ENCODE data around the gene RASSF3. TPM values are rescaled to one million over a fixed set of nuclear protein-coding genes. Genes with fewer than 3 reads are reported as not detected.

The RASSF3 gene
- total RNA-seq, 1 experiment from 2014 or later, result 13.4 TPM

- Histone ChIP-seq H3K4me1 (ENCODE audit: insufficient read depth, low read length) (no peaks in the 10 kb centered on the region), H3F3A (ENCODE audit: low read length, unreplicated experiment) (no peaks in the 10 kb centered on the region), H3K4me3 (ENCODE audit: low read length) (no peak overlapping the region), H4K20me1 (ENCODE audit: low read length) (no peaks in the 10 kb centered on the region), H3K9ac (ENCODE audit: low read length) (no peak overlapping the region), H3K9me2 (replicated peaks; ENCODE audit: low read length) (no peaks in the 10 kb centered on the region), H3K27ac (ENCODE audit: low read length) (no peak overlapping the region), H3K27me3 (ENCODE audit: low read length) (no peaks in the 10 kb centered on the region), H3K9me3 (ENCODE audit: low read length) (no peaks in the 10 kb centered on the region), H3K36me3 (ENCODE audit: low read depth, low read length) (0 out of 2 replicates have a peak, but pooled peaks cover 5% of the 10 kb centered on the region), H2AFZ (ENCODE audit: low read length) (no peak overlapping the region), H3K4me2 (ENCODE audit: low read length) (no peak overlapping the region), H3K79me2 (ENCODE audit: low read length) (no peaks in the 10 kb centered on the region)
- CTCF ChIA-PET, result no interaction called here
- TF ChIP-seq CTCF (conservative IDR thresholded peaks at IDR 0.05; ENCODE audit: low read depth, low read length), result no peak
- TF ChIP-seq EZH2phosphoT487 (IDR thresholded peaks at IDR 0.05; ENCODE audit: borderline replicate concordance, low read length), result no peak
- no peak for TF ChIP-seq EZH2 (IDR thresholded peaks at IDR 0.05; ENCODE audit: low read length, unreplicated experiment)
- DNase-seq (no peak), ATAC-seq (no peak)
- no TSS peak for BruUV-seq (replicated peaks)
- intact Hi-C loops (cut with micrococcal nuclease), result no loop called here
- POLR2A ChIA-PET (ENCODE audit: unreplicated experiment), result no interaction called here
Measured at GRCh38 chr12:64691227-64691794, 81.0 kb downstream of the RASSF3 start.

- H3K27me3 ChIP-seq (ENCODE audit: low read length), result no peaks in the 10 kb centered on the region
- intact Hi-C loops (cut with micrococcal nuclease), result no loop called here
- H3F3A ChIP-seq (ENCODE audit: low read length, unreplicated experiment), result no peaks in the 10 kb centered on the region
- 0 out of 2 replicates have a peak, but pooled peaks cover 5% of the 10 kb centered on the region for H3K36me3 ChIP-seq (ENCODE audit: low read depth, low read length)
- no peaks in the 10 kb centered on the region for H3K4me1 ChIP-seq (ENCODE audit: insufficient read depth, low read length)
- H3K4me2 ChIP-seq (ENCODE audit: low read length), result no peak overlapping the region
- TF ChIP-seq EZH2 (IDR thresholded peaks at IDR 0.05; ENCODE audit: low read length, unreplicated experiment) (no peak), CTCF (conservative IDR thresholded peaks at IDR 0.05; ENCODE audit: low read depth, low read length) (no peak), EZH2phosphoT487 (IDR thresholded peaks at IDR 0.05; ENCODE audit: borderline replicate concordance, low read length) (no peak)
- no peaks in the 10 kb centered on the region for H3K9me3 ChIP-seq (ENCODE audit: low read length)
- H3K27ac ChIP-seq (ENCODE audit: low read length), result no peak overlapping the region
- no peak overlapping the region for H3K4me3 ChIP-seq (ENCODE audit: low read length)
- POLR2A ChIA-PET (ENCODE audit: unreplicated experiment), result no interaction called here
- H3K9ac ChIP-seq (ENCODE audit: low read length), result no peak overlapping the region
- DNase-seq, result no peak
- no peaks in the 10 kb centered on the region for H3K9me2 ChIP-seq (replicated peaks; ENCODE audit: low read length)
- H4K20me1 ChIP-seq (ENCODE audit: low read length), result no peaks in the 10 kb centered on the region
- no TSS peak for BruUV-seq (replicated peaks)
- no peak for ATAC-seq
- H3K79me2 ChIP-seq (ENCODE audit: low read length), result no peaks in the 10 kb centered on the region
- CTCF ChIA-PET, result no interaction called here
- H2AFZ ChIP-seq (ENCODE audit: low read length), result no peak overlapping the region
Measured at GRCh38 chr12:64691795-64692583, 81.7 kb downstream of the RASSF3 start.
